DOHH2 (cell line): ENCODE measurements around the gene FARS2.

Experiments
- EZH2phosphoT487 ChIP-seq: fragments of 200-600 bp; sonication (generic); IDR thresholded peaks from 2 replicates; pipeline ENCODE4 v1.6.1; 2017; ENCODE audit warnings: borderline replicate concordance, mild to moderate bottlenecking, antibody characterized with exemption, low read length, moderate library complexity, mixed read lengths
- TF ChIP-seq, protein P1 (sequence below): fragments of 200-600 bp; sonication (generic); IDR thresholded peaks from one replicate; pipeline ENCODE4 v1.5.1; 2014; ENCODE audit warnings: antibody characterized with exemption, mild to moderate bottlenecking, low read depth, low read length; ENCODE audit not compliant: poor library complexity, severe bottlenecking

DNA sequence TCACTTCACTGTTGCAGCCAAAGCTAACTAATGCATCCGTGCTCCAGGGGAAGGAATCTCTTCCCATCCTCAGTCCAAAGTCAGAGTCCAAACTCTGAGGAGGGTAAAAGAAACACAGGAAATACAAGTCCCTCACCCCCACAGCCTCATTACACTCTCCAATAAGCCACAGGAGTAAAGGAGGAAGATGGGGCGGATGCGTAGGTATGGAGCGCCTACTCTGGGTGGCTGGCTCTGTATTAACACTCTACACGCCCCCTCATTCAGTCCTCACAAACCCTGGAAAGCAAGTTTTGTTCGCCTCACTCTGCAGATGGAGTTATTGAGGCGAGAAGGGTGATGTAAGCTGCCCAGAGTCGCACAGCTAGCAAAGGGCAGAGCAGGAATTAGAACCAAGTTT lies 502.6 kb downstream of the FARS2 start:
- TF ChIP-seq, protein P1, sequence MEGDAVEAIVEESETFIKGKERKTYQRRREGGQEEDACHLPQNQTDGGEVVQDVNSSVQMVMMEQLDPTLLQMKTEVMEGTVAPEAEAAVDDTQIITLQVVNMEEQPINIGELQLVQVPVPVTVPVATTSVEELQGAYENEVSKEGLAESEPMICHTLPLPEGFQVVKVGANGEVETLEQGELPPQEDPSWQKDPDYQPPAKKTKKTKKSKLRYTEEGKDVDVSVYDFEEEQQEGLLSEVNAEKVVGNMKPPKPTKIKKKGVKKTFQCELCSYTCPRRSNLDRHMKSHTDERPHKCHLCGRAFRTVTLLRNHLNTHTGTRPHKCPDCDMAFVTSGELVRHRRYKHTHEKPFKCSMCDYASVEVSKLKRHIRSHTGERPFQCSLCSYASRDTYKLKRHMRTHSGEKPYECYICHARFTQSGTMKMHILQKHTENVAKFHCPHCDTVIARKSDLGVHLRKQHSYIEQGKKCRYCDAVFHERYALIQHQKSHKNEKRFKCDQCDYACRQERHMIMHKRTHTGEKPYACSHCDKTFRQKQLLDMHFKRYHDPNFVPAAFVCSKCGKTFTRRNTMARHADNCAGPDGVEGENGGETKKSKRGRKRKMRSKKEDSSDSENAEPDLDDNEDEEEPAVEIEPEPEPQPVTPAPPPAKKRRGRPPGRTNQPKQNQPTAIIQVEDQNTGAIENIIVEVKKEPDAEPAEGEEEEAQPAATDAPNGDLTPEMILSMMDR: peak; percentile 45
- no peak for TF ChIP-seq EZH2phosphoT487
